Ovary (tissue), 9 donors: Measurements from ENCODE around the gene MCCC2. TPM values are rescaled to one million over a fixed set of nuclear protein-coding genes. Genes with fewer than 3 reads are reported as not detected.
"Not testable (repeated sequence)": the region's sequence is repeated elsewhere in the genome, so short reads cannot be mapped to it uniquely, and the experiment has no call there.

Experiments
- DNase-seq, 5 donors: peaks; one replicate each; pipeline ENCODE4 v3.0.0-alpha.2; 2019 to 2020
- H3K27ac ChIP-seq, 2 donors: fragments of 200-600 bp; one replicate each; pipeline versions ENCODE4 v1.5.1 to v1.8.0; 2019 to 2022
- H3K27me3 ChIP-seq: fragments of 200-600 bp; one replicate; pipeline ENCODE4 v1.8.0; 2022
- H3K36me3 ChIP-seq: fragments of 200-600 bp; sonication (generic); one replicate; pipeline ENCODE4 v1.5.1; 2019
- H3K4me1 ChIP-seq: one replicate; pipeline ENCODE4 v1.8.1; 2013; ENCODE audit warnings: mild to moderate bottlenecking, moderate library complexity; ENCODE audit not compliant: insufficient read depth
- H3K4me3 ChIP-seq: fragments of 200-600 bp; sonication (generic); one replicate; pipeline ENCODE4 v1.5.1; 2017
- H3K9me3 ChIP-seq, 2 donors: fragments of 200-600 bp in 1 of 2; sonication (generic) in 1 of 2; one replicate each; pipeline versions ENCODE4 v1.5.1 to v1.8.1; 2013 to 2019; ENCODE audit warnings: mild to moderate bottlenecking in 1 of 2, moderate library complexity in 1 of 2
- CTCF ChIP-seq, 3 donors: fragments of 450-650 bp in 2 of 3; fragments of 200-600 bp in 1 of 3; IDR thresholded peaks; one replicate each; pipeline versions ENCODE4 v1.5.1 to v1.8.0; 2016 to 2022; ENCODE audit warnings: antibody characterized with exemption in 3 of 3, mild to moderate bottlenecking in 1 of 3
- EP300 ChIP-seq: sonication (generic); formaldehyde crosslinking; IDR thresholded peaks from one replicate; pipeline ENCODE4 v1.6.1; 2017; ENCODE audit warnings: antibody characterized with exemption
- POLR2A ChIP-seq: fragments of 450-650 bp; IDR thresholded peaks from one replicate; pipeline ENCODE4 v1.6.1; 2017; ENCODE audit warnings: antibody characterized with exemption, mild to moderate bottlenecking, moderate library complexity
- WGBS, 3 donors: extraction: QIAGEN DNeasy Blood & Tissue Kit in 1 of 3; methylation state at CpG; one replicate each; pipeline versions ENCODE4 v1.1.5 to v1.1.7; 2013 to 2017; 5-methylcytosine and 5-hydroxymethylcytosine counted together
- intact Hi-C, 4 donors: fragments of 100-400 bp; cut with DNase I; formaldehyde crosslinking; loops; one replicate each; pipeline versions ENCODE4 v1.11.0 to v1.15.1; 2022 to 2023
- polyA plus RNA-seq, 2 donors: library from polyadenylated mRNA; stranded (reverse); fragments of 200-250 nt in 1 of 2; fragments of 350-450 nt in 1 of 2; fragmentation: Illumina TruSeq in 1 of 2; extraction: RNeasy Lipid Tissue Mini Kit (QIAGEN cat#74804) in 1 of 2; gene quantifications; one replicate each; pipeline ENCODE4 v1.2.3, GENCODE V29; 2013 to 2014
- total RNA-seq, 7 donors: library from RNA; depleted of rRNA in 2 of 7; stranded (reverse); fragments of >200 nt in 2 of 7; fragmentation: NEBNext Ultra II Directional in 3 of 7; extraction: Animal tissue kit (Norgen Biotek cat#: 25700) in 3 of 7; gene quantifications; one replicate each; pipeline versions ENCODE4 v1.1.0 to v1.2.4, GENCODE V29; 2016 to 2023
- donor health status: DM: no; HTN: no; CAD: no; lungs with moderate emphysema.
- donor health status: DM: no; HTN: no; CAD: no.
- donor health status: Bipolar disorder and iron deficiency.
- donor health status: DM: yes; HTN: yes; CAD: no.
- donor health status: DM: no; HTN: no; CAD: no.
- donor health status: DM: yes; HTN: yes; CAD: no.

The MCCC2 gene
- total and polyA plus RNA-seq, 9 donors = 15.8 to 59.6 (median 27.0) TPM

DNA sequence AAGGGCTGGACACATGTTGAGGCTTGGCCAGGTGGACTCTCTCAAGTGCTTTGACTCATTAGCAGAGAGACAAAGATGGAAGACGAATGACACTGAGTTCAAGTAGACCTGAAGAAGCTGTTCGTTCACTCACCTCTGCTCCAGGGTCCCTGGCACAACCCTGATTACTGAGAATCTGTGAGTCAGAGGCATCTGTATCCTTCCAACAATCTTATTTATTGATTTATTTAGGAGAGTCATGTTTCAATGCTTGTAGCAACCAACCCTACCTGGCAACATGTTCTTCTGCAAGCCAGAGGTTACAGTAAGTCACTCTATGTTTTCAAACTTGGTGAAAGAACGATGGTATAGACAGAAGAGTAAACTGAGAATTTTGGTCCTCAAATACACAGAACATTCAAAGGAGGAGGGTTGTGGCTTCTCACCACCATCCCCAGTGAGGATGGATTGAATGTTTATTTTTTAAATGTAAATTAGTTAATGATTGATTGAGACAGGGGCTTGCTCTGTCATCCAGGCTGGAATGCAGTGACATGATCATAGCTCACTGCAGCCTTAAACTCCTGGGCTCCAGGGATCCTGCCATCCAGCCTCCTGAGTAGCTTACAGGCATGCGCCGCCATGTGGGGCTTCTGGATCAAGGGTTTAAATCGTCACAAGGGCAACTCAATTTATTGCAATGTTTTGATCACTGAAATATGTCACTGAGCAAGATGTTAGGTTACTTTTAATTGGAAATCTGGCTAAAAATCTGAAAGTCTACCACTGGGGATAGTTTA is 76.2 kb downstream of the MCCC2 start:
- no peak for DNase-seq
- no peaks in the 10 kb centered on the region for H3K9me3 ChIP-seq
- no peaks in the 10 kb centered on the region for H3K27me3 ChIP-seq
- no peak overlapping the region for H3K27ac ChIP-seq
- no peak overlapping the region for H3K4me3 ChIP-seq
- 56 to 73% (median 70%) methylated on average over 6 of the region's 6 CpGs for WGBS, 3 donors
- TF ChIP-seq POLR2A = no peak
- intact Hi-C loops = no loop called here
- H3K4me1 ChIP-seq = no peaks in the 10 kb centered on the region
- no peaks in the 10 kb centered on the region for H3K36me3 ChIP-seq

DNA sequence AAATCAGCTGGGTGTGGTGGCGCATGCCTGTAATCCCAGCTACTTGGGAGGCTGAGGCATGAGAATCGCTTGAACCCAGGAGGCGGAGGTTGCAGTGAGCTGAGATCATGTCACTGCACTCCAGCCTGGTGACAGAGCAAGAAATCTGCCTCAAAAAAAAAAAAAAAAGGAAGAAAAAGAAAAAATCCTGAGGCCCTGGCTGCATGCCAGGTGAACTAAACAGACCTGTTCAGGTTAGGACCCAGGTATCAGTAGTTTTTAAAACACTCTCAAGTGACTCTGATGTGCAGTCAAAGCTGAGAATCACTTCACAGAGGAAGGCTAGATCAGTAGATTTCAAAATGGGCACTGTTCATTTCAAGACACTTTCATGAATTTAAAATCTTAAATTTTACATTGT is 77.5 kb downstream of the MCCC2 start:
- intact Hi-C loops, DNase-seq, H3K4me3 ChIP-seq, H3K27me3 ChIP-seq, H3K27ac ChIP-seq, H3K36me3 ChIP-seq, H3K9me3 ChIP-seq, H3K4me1 ChIP-seq: not testable (repeated sequence)
- WGBS, 3 donors = 89 to 97% (median 96%) methylated on average over 3 of the region's 3 CpGs

GRCh38 chr5:71666321-71666720 is 79.2 kb downstream of the MCCC2 start:
- TF ChIP-seq CTCF (IDR thresholded peaks at IDR 0.05) (no peak), EP300 (no peak), POLR2A (no peak)
- WGBS, 3 donors = 32 to 34% (median 32%) methylated on average over 2 of the region's 2 CpGs
- H3K27ac ChIP-seq = no peak overlapping the region
- no peaks in the 10 kb centered on the region for H3K27me3 ChIP-seq
- intact Hi-C loops = no loop called here
- H3K4me1 ChIP-seq = no peaks in the 10 kb centered on the region
- no peaks in the 10 kb centered on the region for H3K9me3 ChIP-seq
- no peak overlapping the region for H3K4me3 ChIP-seq
- no peaks in the 10 kb centered on the region for H3K36me3 ChIP-seq
- DNase-seq = no peak

GRCh38 chr5:71677977-71678376 is 90.8 kb downstream of the MCCC2 start:
- no peaks in the 10 kb centered on the region for H3K9me3 ChIP-seq
- intact Hi-C loops = no loop called here
- TF ChIP-seq POLR2A = no peak
- TF ChIP-seq EP300 = no peak
- no peak for TF ChIP-seq CTCF (IDR thresholded peaks at IDR 0.05)
- DNase-seq = no peak
- H3K27ac ChIP-seq = no peak overlapping the region
- no peaks in the 10 kb centered on the region for H3K27me3 ChIP-seq
- H3K4me3 ChIP-seq = no peak overlapping the region
- WGBS, 3 donors = 84 to 89% (median 86%) methylated on average over 1 of the region's 1 CpG
- H3K36me3 ChIP-seq = no peaks in the 10 kb centered on the region
- no peaks in the 10 kb centered on the region for H3K4me1 ChIP-seq

DNA sequence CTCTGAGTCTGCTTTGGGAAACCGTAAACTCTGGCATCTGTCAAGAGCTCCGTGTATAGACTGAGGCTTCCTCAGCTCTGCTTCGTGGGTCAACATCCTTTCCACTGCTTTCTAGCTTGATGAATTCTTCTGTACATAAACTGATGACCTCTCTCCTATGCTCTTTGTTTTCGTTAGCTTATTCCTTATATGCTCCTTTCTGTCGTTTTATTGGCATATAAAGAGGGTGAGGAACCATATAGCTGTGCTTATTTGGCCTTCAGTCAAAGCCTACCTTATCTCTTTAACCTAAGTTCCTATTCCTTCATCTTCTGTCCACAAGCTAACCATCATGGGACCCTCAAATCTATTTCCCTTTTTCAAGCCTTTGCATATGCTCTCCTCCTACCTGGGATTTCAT is 92.6 kb downstream of the MCCC2 start:
- no peaks in the 10 kb centered on the region for H3K36me3 ChIP-seq
- TF ChIP-seq EP300 = no peak
- no peak for TF ChIP-seq CTCF (IDR thresholded peaks at IDR 0.05)
- no peak for TF ChIP-seq POLR2A
- 59 to 75% (median 62%) methylated on average over 5 of the region's 5 CpGs for WGBS, 3 donors
- no peak overlapping the region for H3K4me3 ChIP-seq
- H3K27ac ChIP-seq = no peak overlapping the region
- peaks cover 0 to 3% of the 10 kb centered on the region in 2 donors for H3K9me3 ChIP-seq
- DNase-seq = no peak
- intact Hi-C loops = no loop called here
- no peaks in the 10 kb centered on the region for H3K27me3 ChIP-seq
- no peaks in the 10 kb centered on the region for H3K4me1 ChIP-seq
